ENCODE measurements around the gene TSGA10IP.

Gene TSGA10IP

DNA sequence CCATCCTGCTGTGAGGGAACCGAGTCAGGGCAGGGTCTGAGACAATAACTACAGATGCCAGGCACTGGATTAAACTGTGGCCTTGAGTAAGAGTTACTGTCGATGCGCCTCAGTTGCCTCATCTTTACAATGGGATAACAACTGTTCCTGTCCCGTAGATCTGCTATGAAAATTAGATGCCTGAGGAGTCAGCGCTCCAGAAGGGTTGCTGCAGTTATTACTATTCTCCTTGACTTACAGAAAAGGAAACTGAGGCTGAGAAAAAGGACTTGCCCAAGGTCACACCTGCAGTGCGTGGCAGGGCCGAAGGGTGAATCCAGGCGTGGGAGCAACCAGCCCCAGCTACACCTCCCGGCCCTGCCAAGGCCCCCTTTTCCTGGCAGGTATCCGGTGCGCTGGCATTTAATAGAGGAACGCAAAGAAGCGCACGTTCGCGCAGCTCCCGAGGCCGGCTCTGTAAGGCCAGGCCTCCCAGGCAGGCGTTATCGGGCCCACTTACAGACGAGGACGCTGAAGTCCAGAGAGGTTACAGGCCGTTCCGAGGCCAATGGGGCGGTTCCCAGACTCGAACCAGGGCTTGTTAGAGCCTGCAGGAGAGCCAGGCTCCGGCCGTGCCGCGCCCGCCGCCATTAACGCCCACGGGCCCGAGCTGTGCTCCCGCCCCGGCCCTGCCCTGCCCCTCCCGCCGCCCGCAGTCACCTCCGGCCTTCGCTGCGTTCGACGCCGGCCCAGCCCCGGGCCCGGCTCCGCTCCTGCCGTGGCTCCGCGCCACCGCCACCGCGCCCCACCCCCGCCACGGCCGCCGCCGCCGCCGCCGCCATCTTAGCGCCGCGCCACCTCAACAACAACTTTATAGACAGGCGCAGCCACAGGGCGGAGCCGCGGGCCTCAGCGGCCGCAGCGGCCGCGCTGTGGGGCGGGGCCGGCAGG is 26.8 kb upstream of the TSGA10IP start, which contains the start of gene C11orf68:
TSS of gene C11orf68 (minus strand) at position 852 of the 930 bp plus-strand sequence. CDS start at position 821, 31 bp downstream.
- no peak for DNase-seq

DNA sequence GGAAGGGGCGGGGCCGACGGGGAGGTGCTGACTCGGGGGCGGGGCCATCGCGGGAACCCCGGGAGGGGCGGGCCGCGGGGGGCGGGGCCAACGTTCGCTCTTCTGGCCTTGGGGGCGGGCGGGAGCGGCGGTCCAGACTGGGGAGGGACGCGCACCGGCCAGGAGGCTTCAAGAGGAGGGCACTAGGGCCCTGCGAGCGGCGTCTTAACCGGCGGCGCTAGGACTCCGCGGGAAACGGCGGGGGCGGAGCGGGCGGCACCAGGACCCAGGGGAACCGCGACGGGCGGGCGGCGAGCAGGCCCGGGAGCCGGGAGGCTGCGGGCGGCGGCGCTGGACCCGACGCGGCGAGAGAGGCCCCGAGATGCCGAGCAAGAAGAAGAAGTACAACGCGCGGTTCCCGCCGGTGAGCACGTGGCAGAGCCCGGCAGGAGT is 26.1 kb upstream of the TSGA10IP start, which contains the start of gene DRAP1:
TSS of gene DRAP1 (plus strand) at position 286 of the 432 bp plus-strand sequence. CDS start at position 362, 76 bp downstream.
- peak; percentile 99 for DNase-seq

DNA sequence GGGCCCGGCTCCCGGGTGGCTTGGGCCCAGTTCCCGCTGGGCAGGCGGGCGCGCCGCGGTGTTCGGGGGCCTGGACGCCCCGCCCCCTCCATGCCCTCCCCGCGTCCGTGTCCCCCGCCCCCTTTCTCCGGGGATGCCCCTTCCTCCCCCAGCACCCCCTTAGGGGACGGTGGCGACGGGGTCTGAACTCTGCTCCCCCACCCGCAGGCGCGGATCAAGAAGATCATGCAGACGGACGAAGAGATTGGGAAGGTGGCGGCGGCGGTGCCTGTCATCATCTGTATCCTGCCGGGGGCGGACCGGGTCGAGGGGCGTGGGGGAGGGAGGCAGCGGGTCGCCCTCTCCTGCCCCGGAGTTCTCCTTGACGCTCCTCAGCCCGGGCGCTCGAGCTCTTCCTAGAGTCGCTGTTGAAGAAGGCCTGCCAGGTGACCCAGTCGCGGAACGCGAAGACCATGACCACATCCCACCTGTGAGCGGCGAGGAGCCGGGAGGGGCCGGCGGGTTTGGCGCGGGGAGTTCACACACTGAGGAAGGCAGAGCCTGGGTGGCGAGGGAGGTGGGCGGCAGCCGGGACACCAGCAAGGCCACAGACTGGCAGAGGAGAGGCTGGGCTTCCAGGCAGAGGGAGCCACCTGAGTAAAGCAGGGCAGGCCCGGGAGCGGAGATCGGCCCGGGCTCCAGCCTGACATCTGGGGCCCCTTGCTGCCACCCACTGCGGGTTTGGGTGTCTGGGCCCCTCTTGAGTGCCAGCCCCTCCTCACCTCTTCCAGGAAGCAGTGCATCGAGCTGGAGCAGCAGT is 25.5 kb upstream of the TSGA10IP start:
- no peak for DNase-seq

DNA sequence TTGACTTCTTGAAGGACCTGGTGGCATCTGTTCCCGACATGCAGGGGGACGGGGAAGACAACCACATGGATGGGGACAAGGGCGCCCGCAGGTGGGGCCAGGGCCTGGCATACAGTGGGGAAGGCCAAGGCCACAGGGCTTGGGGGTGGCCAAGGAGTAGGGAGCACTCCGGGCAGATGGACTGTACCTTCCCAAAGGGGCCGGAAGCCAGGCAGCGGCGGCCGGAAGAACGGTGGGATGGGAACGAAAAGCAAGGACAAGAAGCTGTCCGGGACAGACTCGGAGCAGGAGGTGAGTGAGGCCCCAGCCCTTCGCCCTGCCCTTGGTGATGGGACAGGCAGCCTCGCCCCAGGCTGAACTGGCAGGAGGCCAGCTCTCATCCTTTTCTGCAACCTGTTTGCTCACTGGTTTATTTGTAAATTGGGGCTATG is 24.9 kb upstream of the TSGA10IP start:
- no peak for DNase-seq

DNA sequence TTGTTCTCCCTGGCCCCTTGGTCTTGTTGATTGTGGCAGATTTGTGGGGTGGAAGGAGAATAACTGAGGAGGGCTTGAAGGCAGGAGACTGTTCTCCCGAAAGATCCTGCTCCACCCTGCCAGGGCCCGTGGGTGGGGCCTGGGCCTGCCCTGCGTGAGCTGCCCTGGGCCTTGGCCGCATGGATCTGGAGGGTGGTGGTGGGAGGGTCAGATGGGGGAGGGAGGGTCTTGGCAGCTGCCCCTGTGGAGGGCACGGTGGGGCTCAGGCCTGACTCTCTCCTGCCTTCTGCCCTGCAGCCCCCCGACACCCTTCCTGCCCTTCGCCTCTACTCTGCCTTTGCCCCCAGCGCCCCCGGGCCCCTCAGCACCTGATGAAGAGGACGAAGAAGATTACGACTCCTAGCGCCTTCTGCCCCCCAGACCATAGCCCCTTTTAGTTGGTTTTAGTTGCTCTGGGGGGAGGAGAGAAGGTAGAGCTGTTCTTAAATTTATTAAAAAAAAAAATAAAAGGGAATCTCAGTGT is 24.2 kb upstream of the TSGA10IP start:
- no peak for DNase-seq

DNA sequence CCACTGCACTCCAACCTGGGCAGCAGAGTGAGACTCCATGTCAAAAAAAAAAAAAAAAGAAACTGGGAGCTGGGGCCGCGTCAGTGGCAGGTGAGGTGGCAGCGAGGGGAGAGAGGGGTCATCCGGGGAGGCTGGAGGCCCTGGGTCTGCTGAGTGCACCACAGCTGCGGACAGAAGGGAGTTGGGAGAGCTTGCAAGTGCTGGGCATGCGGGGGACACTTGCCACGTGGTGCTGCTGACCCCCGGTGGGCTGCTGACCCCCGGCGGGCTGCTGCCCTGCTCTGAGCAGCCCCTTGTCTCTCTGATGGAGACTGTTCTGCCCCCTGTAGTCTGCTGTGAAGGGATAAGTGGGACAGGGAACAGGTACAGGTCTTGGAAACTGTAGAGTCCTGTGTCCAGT is 23.4 kb upstream of the TSGA10IP start:
- DNase-seq = no peak

DNA sequence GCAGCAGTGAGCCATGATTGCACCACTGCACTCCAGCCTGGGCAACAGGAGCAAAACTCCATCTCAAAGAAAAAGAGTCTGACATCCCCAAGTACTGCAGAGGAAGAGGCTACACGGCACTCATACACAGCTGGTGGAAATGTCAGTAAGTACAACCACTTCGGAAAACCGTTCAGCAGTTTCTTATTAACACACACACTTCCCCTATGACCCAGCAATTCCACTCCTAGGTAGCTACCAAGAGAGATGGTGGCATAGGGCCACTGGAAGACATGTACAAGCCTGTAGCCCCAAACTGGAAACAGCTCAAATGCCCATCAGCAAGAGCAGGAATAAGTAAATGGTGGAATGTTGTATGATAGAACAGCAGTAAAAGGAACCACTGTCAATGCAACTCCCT is 22.7 kb upstream of the TSGA10IP start:
- DNase-seq = no peak

DNA sequence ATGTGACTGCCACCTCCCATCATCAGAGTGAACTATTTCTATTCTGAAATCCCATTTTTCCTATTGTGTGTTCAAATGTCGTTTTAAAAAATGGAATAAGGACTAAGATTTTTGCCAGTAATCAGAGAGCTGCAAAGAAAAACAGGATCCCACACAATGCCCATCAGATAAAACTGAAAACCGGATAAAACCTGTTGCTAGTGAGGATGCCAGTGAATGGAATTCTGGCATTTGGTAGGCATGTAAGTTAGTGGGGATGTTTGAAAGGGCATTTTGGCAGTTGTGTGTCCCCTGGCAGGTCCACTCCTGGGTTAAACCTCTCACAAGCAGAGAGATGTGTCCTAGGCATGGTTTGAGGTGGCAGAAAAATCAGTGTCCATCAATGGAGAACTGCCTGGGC is 19.9 kb upstream of the TSGA10IP start:
- no peak for DNase-seq

DNA sequence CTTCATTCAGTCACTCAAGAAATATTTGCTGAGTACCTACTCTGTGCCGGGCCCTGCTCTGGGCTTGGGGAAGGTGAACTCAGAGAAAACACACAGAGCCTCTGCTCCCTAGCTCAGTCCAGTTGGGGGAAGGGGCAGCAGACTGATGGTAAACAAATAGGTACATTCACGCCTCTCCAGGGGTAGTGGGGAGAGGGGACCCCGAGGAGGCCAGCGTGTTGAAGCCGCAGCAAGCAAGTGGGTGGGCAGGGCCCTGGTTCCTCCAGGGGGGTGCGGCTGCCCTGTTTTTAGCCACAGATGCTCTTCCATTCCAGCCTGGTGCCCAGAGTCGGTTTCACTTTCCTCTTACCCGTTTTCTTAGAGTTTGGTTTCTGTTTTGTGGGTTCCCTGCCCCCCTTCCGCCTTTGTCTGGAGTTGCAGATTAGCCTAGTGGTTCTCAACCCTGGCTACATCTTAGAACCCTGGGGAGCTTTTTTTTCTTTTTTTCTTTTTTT is 17.3 kb upstream of the TSGA10IP start:
- peak; percentile 67 for DNase-seq

DNA sequence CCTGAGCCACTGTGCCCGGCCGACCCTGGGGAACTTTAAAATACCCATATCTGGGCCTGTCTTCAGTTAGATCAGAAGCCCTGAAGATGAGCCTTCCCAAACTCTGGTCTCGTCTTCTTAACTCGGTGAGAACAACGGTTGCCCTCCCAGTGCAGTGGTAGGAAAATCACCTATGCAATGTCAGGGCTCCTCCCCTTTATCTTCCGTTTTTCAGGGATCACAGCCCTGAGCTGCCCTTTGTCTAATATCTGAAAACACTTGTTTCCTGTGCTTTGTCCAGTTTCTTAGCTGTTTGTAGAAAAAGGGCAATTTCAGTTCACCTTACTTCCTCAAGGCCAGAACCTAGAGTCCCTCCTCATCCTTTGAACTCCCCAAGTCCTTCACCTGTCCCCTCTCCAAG is 16.6 kb upstream of the TSGA10IP start:
- DNase-seq = no peak

DNA sequence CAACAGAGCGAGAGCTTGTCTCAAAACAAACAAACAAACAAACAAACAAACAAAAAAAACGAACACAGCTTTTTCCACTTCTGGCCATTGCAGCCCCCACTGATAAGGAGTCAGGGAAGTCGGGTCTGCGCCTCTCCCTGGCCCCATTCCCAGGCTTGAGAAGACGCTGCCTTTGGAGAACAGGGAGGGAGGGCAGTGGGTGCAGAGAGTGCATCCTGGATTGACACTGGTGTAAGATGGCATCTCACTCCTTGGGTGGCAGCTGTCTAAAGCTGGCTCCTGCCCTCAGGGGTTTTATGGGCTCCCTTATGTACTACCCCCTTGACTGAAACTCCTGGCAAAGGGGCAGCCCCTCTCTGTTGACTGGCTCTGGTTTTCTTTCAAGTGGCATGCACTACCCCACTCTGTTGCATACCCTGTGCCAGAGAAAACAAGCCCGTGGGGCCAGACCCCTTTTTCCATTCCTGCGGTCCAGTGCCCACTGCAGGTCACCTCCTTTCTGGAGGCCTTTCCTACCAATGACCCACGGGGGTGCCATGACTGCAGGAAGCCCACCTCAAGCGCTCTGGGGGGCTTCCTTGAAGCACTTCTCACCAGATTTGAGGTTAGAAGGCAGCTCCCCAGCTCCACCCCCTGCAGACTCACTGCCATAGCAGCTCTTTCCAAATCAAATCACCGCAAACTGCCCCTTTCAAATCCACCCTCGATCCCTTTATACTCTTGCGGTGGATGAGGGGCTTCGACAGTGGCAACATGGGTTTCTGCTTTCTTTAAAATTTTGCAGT is 13.3 kb upstream of the TSGA10IP start:
- no peak for DNase-seq

DNA sequence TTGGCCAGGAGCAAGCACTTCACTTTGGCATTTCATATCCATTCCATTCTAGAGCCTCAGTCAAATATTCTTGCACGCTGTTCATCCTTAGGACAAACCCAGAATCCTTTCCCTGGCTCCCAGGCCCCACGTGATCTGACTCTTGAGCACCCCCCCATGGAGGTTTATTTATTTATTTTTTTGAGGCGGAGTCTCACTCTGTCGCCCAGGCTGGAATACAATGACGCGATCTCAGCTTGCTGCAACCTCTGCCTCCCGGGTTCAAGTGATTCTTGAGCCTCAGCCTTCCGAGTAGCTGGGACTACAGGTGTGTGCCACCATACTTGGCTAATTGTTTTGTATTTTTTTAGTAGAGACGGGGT is 12.7 kb upstream of the TSGA10IP start:
- DNase-seq = no peak

DNA sequence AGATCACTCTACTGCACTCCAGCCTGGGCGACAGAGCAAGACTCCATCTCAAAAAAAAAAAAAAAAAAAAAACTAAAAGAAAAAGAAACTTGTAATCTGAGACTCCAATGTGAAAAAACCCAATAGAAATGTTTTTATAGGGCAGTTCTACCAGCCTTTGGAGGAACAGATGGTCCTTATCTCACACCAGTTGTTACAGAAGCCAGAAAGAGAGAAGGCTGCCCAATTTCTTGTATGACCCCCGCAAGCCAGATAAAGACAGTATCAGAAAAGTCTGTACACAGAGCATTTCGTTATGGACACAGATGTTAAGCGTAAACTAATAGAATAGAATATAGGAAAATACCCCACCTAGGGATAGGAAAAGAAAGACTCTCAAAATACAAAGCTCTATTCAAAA is 11.3 kb upstream of the TSGA10IP start:
- no peak for DNase-seq

DNA sequence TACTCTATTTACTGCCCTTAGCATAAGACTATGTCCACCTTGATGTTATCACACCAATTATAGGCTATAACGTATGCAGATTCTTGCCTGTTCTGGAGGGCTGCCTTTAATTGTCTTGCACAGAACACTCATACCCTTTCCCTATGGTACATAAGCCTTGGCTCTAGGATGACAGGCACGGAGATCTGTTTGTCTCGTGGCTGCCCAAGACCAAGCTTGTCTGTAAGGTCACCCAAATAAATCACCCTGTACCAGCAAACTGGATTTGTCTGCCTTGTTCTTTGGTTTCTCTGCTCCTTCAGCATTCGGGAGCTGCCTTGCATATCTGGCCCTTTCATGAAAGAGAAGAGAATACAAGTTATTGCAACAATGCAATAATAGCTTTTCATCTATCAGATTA is 7.5 kb upstream of the TSGA10IP start:
- no peak for DNase-seq

DNA sequence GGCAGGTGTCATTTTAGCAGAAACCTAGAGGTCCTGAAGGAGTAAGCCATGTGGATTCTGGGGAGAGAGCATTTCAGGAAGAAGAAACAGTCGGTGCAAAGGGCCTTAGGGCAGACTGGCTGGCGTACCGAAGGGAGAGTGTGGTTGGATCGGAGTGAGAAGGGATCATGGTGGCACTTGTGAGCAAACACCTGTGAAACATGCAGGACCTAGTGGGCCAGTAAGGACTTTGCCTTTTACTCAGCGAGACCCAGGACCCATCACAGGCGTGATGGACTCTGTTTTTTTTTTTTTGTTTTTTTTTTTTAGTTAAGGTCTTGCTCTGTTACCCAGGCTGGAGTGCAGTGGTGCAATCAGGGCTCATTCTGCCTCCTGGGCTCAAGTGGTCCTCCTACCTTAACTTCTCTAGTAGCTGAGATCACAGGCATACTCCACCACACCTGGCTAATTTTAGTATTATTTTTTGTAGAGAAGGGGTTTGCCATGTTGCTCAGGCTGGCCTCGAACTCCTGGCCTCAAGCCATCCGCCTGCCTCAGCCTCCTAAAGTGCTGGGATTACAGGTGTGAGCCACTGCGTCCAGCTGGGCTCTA is 3.5 kb upstream of the TSGA10IP start:
- DNase-seq = no peak

DNA sequence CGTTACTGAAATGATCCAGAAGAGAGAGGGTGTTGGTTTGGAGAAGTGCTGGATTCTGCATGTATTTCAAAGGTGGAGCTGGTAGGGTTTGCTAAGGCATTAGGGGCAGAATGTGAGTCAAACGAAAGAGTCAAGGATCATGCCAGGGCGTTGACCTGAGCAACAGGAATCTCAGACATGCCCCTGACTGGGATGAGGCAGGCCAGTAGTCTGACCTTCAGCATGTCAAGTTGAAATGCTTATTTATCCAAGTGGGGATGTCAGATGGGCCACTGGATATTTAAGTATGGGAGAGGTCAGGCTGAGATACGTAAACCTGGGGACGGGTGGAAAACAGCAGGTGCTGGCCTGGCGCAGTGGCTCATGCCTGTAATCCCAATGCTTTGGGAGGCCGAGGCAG is 2.7 kb upstream of the TSGA10IP start:
- no peak for DNase-seq

DNA sequence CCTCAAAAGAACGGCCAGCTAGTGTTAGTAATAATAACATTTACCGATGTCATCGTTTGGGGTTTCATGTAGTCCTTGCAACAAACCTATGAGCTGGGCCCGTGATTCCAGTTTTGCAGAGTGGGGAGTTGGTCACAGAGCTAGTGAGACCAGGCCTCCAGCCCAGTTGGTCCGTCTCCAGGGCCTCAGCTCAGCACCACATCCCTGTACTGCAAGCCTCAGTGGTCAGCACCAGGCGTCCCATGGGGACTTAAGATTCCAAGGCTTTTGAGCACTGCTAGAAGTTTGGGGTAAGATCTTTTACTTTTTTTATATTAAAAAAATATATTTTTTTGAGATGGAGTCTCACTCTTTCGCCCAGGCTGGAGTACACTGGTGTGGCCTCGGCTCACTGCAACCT is 1.1 kb upstream of the TSGA10IP start:
- no peak for DNase-seq

DNA sequence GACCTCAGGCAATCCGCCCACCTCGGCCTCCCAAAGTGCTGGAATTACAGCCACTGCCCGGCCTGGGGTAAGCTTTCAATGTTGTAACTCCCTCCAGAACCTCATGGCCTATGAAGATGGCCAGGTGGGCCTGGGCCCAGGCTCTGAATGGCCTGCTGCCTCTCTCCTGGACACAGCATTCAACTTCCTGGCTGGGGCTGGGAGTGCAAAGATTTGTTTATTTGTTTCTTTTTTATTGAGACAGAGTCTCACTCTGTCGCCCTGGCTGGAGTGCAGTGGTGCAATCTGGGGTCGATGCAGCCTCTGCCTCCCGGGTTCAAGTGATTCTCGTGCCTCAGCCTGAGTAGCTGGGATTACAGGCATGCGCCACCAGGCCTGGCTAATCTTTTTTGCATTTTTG is 513 bp upstream of the TSGA10IP start:
- no peak for DNase-seq

DNA sequence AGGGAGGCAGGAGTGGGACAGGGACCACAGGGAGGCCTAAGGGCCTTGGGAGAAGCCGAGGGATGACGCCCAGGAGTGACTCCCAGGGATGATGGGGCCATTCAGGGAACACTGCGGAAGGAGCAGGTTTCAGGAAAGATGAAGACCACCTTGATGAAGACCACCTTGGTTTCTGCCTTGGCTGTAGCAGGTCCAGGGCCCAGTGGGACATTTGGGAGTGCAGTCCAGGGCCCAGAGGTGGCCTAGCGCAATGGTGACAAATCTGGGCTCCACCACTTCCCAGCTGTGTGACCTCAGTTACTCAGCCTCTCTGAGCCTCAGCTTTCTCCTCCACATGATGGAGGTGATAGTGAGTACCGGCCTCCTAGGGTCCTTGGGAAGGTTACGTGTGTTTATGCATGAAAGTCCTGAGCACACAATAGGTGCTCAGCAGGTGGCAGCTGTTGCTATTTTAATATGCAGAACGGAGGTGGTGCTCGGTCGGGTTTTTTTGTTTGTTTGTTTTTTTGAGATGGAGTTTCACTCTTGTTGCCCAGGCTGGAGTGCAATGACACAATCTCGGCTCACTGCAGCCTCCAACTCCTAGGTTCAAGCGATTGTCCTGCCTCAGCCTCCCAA is 770 bp downstream of the TSGA10IP start:
- DNase-seq = no peak

DNA sequence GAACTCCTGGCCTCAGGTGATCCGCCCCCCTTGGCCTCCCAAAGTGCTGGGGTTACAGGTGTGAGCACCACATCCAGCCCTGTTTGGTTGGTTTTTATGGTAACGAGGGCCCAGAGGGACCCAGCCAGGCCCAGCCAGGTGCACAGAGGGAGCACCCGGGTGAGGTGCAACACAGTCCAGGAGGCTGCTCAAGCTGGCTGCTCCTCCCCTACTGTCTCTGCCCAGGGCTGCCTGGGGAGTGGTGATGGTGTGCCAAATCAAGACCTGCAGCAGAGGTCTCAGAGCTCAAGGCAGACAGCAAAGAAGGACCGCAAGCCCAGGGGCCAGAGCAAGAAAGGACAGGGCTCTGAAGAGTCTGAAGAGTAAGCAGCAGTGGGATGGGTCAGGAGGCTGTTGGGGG is 1.4 kb downstream of the TSGA10IP start:
- DNase-seq = no peak

DNA sequence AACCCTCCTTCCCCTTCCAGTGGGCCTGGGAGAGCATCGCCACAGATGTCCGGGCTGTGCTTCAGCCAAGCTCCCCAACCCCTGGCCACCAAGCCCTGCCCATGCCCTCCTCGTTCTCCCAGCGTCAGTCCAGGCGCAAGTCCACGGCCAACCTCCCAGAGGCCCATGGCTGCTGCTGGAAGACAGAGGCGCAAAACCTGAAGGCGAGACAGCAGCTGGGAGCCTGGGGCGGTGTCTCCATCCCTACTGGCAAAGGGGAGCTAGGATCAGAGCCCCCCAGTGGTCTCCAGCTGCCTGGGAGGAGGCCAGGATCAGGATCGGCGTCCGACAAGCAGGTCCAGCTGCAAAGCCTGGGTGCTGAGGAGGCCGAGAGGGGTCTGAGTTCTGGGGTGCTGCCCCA is 1.9 kb downstream of the TSGA10IP start:
- no peak for DNase-seq
